Spleen (tissue), 11 donors: ENCODE data around the gene TAX1BP1. TPM values are rescaled to one million over a fixed set of nuclear protein-coding genes. Genes with fewer than 3 reads are reported as not detected.

ENCODE experiments used
- DNase-seq: peaks from one replicate; pipeline ENCODE4 v3.0.0-alpha.2; 2020
- H3K27ac ChIP-seq, 8 donors: fragments of 200-600 bp; sonication (generic) in 7 of 8; 1 replicate in 4 of 8; 2 replicates in 4 of 8; pipeline versions ENCODE4 v1.5.0 to v1.8.0; 2016 to 2021; ENCODE audit warnings: inconsistent platforms in 4 of 8, mild to moderate bottlenecking in 4 of 8, moderate library complexity in 1 of 8
- H3K27me3 ChIP-seq, 7 donors: fragments of 200-600 bp; sonication (generic) in 6 of 7; replicated peaks in 1 of 7; 1 replicate in 4 of 7; 2 replicates in 3 of 7; pipeline versions ENCODE4 v1.5.0 to v1.8.0; 2016 to 2021; ENCODE audit warnings: inconsistent platforms in 3 of 7, mild to moderate bottlenecking in 1 of 7
- H3K36me3 ChIP-seq, 6 donors: fragments of 200-600 bp; sonication (generic) in 5 of 6; 1 replicate in 4 of 6; 2 replicates in 2 of 6; pipeline versions ENCODE4 v1.5.0 to v1.8.0; 2016 to 2021; ENCODE audit warnings: inconsistent platforms in 2 of 6
- H3K4me1 ChIP-seq, 6 donors: fragments of 200-600 bp; sonication (generic) in 5 of 6; 1 replicate in 3 of 6; 2 replicates in 3 of 6; pipeline versions ENCODE4 v1.5.0 to v1.8.0; 2016 to 2021; ENCODE audit warnings: inconsistent platforms in 3 of 6
- H3K4me3 ChIP-seq, 8 donors: fragments of 200-600 bp; sonication (generic) in 7 of 8; 1 replicate in 4 of 8; 2 replicates in 4 of 8; pipeline versions ENCODE4 v1.5.0 to v1.8.0; 2016 to 2021; ENCODE audit warnings: inconsistent platforms in 4 of 8, mild to moderate bottlenecking in 4 of 8, moderate library complexity in 2 of 8
- H3K9me3 ChIP-seq, 8 donors: fragments of 200-600 bp; sonication (generic) in 7 of 8; 1 replicate in 4 of 8; 2 replicates in 4 of 8; pipeline versions ENCODE4 v1.5.0 to v1.8.0; 2016 to 2021; ENCODE audit warnings: inconsistent platforms in 4 of 8
- CTCF ChIP-seq, 11 experiments: fragments of 200-600 bp in 7 of 11; fragments of 450-650 bp in 4 of 11; sonication (generic) in 4 of 11; IDR thresholded peaks in 8 of 11; conservative IDR thresholded peaks in 3 of 11; 1 replicate in 7 of 11; 2 replicates in 4 of 11; pipeline versions ENCODE4 v1.4.0 to v1.8.0; 2016 to 2021; ENCODE audit warnings: antibody characterized with exemption in 11 of 11, inconsistent platforms in 4 of 11, mild to moderate bottlenecking in 1 of 11
- POLR2A ChIP-seq, 3 donors: fragments of 450-650 bp; IDR thresholded peaks; one replicate each; pipeline ENCODE4 v1.5.1; 2017; ENCODE audit warnings: antibody characterized with exemption in 3 of 3, mild to moderate bottlenecking in 1 of 3
- POLR2AphosphoS5 ChIP-seq, 3 donors: sonication (generic); formaldehyde crosslinking; IDR thresholded peaks; one replicate each; pipeline ENCODE4 v1.5.1; 2017; ENCODE audit warnings: antibody characterized with exemption in 3 of 3
- WGBS, 5 donors: extraction: QIAGEN DNeasy Blood & Tissue Kit in 3 of 5; methylation state at CpG; one replicate each; pipeline versions ENCODE4 v1.1.5 to v1.1.7; 2013 to 2018; 5-methylcytosine and 5-hydroxymethylcytosine counted together
- intact Hi-C: fragments of 100-400 bp; cut with DNase I; formaldehyde crosslinking; loops from one replicate; pipeline ENCODE4 v1.15.0; 2023; ENCODE audit warnings: low total_unique reads
- polyA plus RNA-seq, 3 donors: library from polyadenylated mRNA; stranded (reverse); fragments of 200-250 nt; gene quantifications; one replicate each; pipeline ENCODE4 v1.2.1, GENCODE V29; 2013
- total RNA-seq, 7 donors: library from RNA; depleted of rRNA in 3 of 7; stranded (reverse); fragments of >200 nt in 3 of 7; fragmentation: NEBNext Ultra II Directional in 4 of 7; extraction: Animal tissue kit (Norgen Biotek cat#: 25700) in 4 of 7; gene quantifications; one replicate each; pipeline versions ENCODE4 v1.1.0 to v1.2.1, GENCODE V29; 2016 to 2021
- donor health status: healthy with polysubstance abuse.
- donor health status: DM: no; HTN: no; CAD: no; lungs with moderate emphysema.
- donor health status: DM: no; HTN: no; CAD: no.
- donor health status: Bipolar disorder and iron deficiency.
- donor health status: healthy.
- donor health status: DM: no; HTN: no; CAD: no.
- donor health status: DM: yes; HTN: yes; CAD: no.

Gene TAX1BP1
- total and polyA plus RNA-seq, 10 donors, result 28.6 to 146 (median 99.3) TPM

GRCh38 chr7:27793780-27794179 is 53.8 kb downstream of the TAX1BP1 start:
- Histone ChIP-seq H3K9me3 (no peaks in the 10 kb centered on the region), H3K36me3 (peaks cover 0 to 96% (median 55%) of the 10 kb centered on the region in 6 donors), H3K4me3 (no peak overlapping the region), H3K27ac (no peak overlapping the region), H3K4me1 (no peaks in the 10 kb centered on the region), H3K27me3 (no peaks in the 10 kb centered on the region)
- no peak for DNase-seq
- intact Hi-C loops, result no loop called here
- TF ChIP-seq POLR2A (IDR thresholded peaks at IDR 0.05), result no peak
- WGBS, 5 donors, result 75 to 94% (median 78%) methylated on average over 1 of the region's 1 CpG

- no peaks in the 10 kb centered on the region for H3K27me3 ChIP-seq
- 93 to 100% (median 98%) methylated on average over 1 of the region's 1 CpG for WGBS, 5 donors
- H3K4me3 ChIP-seq, result no peak overlapping the region
- H3K36me3 ChIP-seq, result peaks cover 0 to 99% (median 52%) of the 10 kb centered on the region in 6 donors
- intact Hi-C loops, result no loop called here
- no peaks in the 10 kb centered on the region for H3K9me3 ChIP-seq
- no peaks in the 10 kb centered on the region for H3K4me1 ChIP-seq
- H3K27ac ChIP-seq, result no peak overlapping the region
- TF ChIP-seq POLR2A (IDR thresholded peaks at IDR 0.05), result no peak
- TF ChIP-seq CTCF (IDR thresholded peaks at IDR 0.05 in 8 of 11, conservative IDR thresholded peaks at IDR 0.05 in 3 of 11), result no peak
- no peak for TF ChIP-seq POLR2AphosphoS5 (IDR thresholded peaks at IDR 0.05)
- no peak for DNase-seq
Observed at GRCh38 chr7:27795977-27796376, 56.0 kb downstream of the TAX1BP1 start.

- H3K27me3 ChIP-seq, result no peaks in the 10 kb centered on the region
- no peaks in the 10 kb centered on the region for H3K9me3 ChIP-seq
- WGBS, 5 donors, result 96 to 99% (median 98%) methylated on average over 2 of the region's 2 CpGs
- H3K27ac ChIP-seq, result no peak overlapping the region
- no peak for DNase-seq
- TF ChIP-seq CTCF (IDR thresholded peaks at IDR 0.05 in 8 of 11, conservative IDR thresholded peaks at IDR 0.05 in 3 of 11) (no peak), POLR2AphosphoS5 (IDR thresholded peaks at IDR 0.05) (no peak)
- H3K4me1 ChIP-seq, result no peaks in the 10 kb centered on the region
- intact Hi-C loops, result no loop called here
- H3K4me3 ChIP-seq, result no peak overlapping the region
- H3K36me3 ChIP-seq, result peaks cover 0 to 99% (median 39%) of the 10 kb centered on the region in 6 donors
Observed at GRCh38 chr7:27799212-27799611, 59.2 kb downstream of the TAX1BP1 start.

GRCh38 chr7:27802999-27803398 is 63.0 kb downstream of the TAX1BP1 start:
- Histone ChIP-seq H3K9me3 (no peaks in the 10 kb centered on the region), H3K36me3 (peaks cover 0 to 78% (median 12%) of the 10 kb centered on the region in 6 donors), H3K27ac (no peak overlapping the region), H3K27me3 (no peaks in the 10 kb centered on the region), H3K4me3 (no peak overlapping the region), H3K4me1 (no peaks in the 10 kb centered on the region)
- intact Hi-C loops, result no loop called here
- no peak for TF ChIP-seq CTCF (IDR thresholded peaks at IDR 0.05 in 8 of 11, conservative IDR thresholded peaks at IDR 0.05 in 3 of 11)
- TF ChIP-seq POLR2AphosphoS5 (IDR thresholded peaks at IDR 0.05), result no peak
- 93 to 96% (median 95%) methylated on average over 2 of the region's 2 CpGs for WGBS, 5 donors
- no peak for DNase-seq

- WGBS, 5 donors, result 88 to 98% (median 92%) methylated on average over 3 of the region's 3 CpGs
- H3K36me3 ChIP-seq, result peaks cover 0 to 72% (median 11%) of the 10 kb centered on the region in 6 donors
- no peaks in the 10 kb centered on the region for H3K4me1 ChIP-seq
- TF ChIP-seq POLR2A (IDR thresholded peaks at IDR 0.05) (no peak), POLR2AphosphoS5 (IDR thresholded peaks at IDR 0.05) (no peak), CTCF (IDR thresholded peaks at IDR 0.05 in 8 of 11, conservative IDR thresholded peaks at IDR 0.05 in 3 of 11) (no peak)
- H3K27ac ChIP-seq, result no peak overlapping the region
- no peaks in the 10 kb centered on the region for H3K27me3 ChIP-seq
- no peaks in the 10 kb centered on the region for H3K9me3 ChIP-seq
- no peak for DNase-seq
- intact Hi-C loops, result no loop called here
- H3K4me3 ChIP-seq, result no peak overlapping the region
Observed at GRCh38 chr7:27804139-27804538, 64.2 kb downstream of the TAX1BP1 start.
